ENCODE data around the gene CES5A.

DNA sequence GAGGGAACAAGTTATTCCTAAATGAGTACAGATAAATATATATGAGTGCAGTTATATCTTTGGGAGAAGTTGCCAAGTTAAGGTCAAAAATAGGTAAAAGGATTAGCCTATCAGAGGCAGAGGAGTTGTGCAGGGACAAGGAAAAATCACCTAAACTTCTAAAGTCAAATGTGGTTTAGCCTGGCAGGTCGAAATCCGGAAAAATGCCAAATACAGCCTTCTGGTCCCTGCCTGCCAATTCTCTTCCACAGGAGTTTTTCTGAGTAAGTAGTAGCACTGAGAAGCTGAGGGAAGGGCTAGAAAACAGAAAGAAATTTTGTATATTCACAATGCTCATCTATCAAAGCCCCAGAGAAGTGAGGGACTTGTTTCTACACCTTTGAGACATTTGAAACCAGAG lies 17.6 kb upstream of the CES5A start:
- TF ChIP-seq EP300 (IDR thresholded peaks at IDR 0.05; ENCODE audit: borderline replicate concordance) (no peak), ZBTB7A (IDR thresholded peaks at IDR 0.05; ENCODE audit: low read depth) (no peak), TAF1 (IDR thresholded peaks at IDR 0.05; ENCODE audit: low read depth) (no peak), FOXM1 (IDR thresholded peaks at IDR 0.05; ENCODE audit: borderline replicate concordance, low read depth) (no peak), CEBPB (IDR thresholded peaks at IDR 0.05) (no peak), YY1 (IDR thresholded peaks at IDR 0.05; ENCODE audit: low read depth) (no peak), TCF12 (IDR thresholded peaks at IDR 0.05; ENCODE audit: low read depth) (no peak), NFIC (IDR thresholded peaks at IDR 0.05) (no peak), RAD21 (IDR thresholded peaks at IDR 0.05; ENCODE audit: low read depth) (no peak), CREB1 (IDR thresholded peaks at IDR 0.05; ENCODE audit: low read depth) (no peak), EGR1 (IDR thresholded peaks at IDR 0.05) (no peak)
- TF ChIP-seq, protein P1, sequence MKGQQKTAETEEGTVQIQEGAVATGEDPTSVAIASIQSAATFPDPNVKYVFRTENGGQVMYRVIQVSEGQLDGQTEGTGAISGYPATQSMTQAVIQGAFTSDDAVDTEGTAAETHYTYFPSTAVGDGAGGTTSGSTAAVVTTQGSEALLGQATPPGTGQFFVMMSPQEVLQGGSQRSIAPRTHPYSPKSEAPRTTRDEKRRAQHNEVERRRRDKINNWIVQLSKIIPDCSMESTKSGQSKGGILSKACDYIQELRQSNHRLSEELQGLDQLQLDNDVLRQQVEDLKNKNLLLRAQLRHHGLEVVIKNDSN (IDR thresholded peaks at IDR 0.05): no peak
- TF ChIP-seq, protein P2, sequence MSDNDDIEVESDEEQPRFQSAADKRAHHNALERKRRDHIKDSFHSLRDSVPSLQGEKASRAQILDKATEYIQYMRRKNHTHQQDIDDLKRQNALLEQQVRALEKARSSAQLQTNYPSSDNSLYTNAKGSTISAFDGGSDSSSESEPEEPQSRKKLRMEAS (IDR thresholded peaks at IDR 0.05): no peak
- TF ChIP-seq, protein P3, sequence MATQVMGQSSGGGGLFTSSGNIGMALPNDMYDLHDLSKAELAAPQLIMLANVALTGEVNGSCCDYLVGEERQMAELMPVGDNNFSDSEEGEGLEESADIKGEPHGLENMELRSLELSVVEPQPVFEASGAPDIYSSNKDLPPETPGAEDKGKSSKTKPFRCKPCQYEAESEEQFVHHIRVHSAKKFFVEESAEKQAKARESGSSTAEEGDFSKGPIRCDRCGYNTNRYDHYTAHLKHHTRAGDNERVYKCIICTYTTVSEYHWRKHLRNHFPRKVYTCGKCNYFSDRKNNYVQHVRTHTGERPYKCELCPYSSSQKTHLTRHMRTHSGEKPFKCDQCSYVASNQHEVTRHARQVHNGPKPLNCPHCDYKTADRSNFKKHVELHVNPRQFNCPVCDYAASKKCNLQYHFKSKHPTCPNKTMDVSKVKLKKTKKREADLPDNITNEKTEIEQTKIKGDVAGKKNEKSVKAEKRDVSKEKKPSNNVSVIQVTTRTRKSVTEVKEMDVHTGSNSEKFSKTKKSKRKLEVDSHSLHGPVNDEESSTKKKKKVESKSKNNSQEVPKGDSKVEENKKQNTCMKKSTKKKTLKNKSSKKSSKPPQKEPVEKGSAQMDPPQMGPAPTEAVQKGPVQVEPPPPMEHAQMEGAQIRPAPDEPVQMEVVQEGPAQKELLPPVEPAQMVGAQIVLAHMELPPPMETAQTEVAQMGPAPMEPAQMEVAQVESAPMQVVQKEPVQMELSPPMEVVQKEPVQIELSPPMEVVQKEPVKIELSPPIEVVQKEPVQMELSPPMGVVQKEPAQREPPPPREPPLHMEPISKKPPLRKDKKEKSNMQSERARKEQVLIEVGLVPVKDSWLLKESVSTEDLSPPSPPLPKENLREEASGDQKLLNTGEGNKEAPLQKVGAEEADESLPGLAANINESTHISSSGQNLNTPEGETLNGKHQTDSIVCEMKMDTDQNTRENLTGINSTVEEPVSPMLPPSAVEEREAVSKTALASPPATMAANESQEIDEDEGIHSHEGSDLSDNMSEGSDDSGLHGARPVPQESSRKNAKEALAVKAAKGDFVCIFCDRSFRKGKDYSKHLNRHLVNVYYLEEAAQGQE (IDR thresholded peaks at IDR 0.05; ENCODE audit: low read depth): no peak

All from Ishikawa (cell line).